Parathyroid adenoma (tissue), 2 donors: ENCODE measurements around the gene CSF3.

Experiments
- H2AFZ ChIP-seq: fragments of 300-600 bp; sonication (generic); one replicate; pipeline ENCODE4 v1.7.0; 2017; ENCODE audit warnings: antibody characterized with exemption, mild to moderate bottlenecking
- H3K27ac ChIP-seq: fragments of 300-600 bp; sonication (generic); one replicate; pipeline ENCODE4 v1.7.0; 2017
- H3K27me3 ChIP-seq: fragments of 300-600 bp; sonication (generic); one replicate; pipeline ENCODE4 v1.7.0; 2017; ENCODE audit warnings: low read length; ENCODE audit not compliant: control insufficient read depth, insufficient read depth
- H3K36me3 ChIP-seq: fragments of 300-600 bp; sonication (generic); one replicate; pipeline ENCODE4 v1.7.0; 2017; ENCODE audit warnings: low read length; ENCODE audit not compliant: control insufficient read depth, insufficient read depth
- H3K4me1 ChIP-seq: fragments of 300-600 bp; sonication (generic); one replicate; pipeline ENCODE4 v1.7.0; 2017; ENCODE audit warnings: control low read depth
- H3K4me2 ChIP-seq: fragments of 300-600 bp; sonication (generic); one replicate; pipeline ENCODE4 v1.7.0; 2017; ENCODE audit warnings: low read length
- H3K4me3 ChIP-seq: fragments of 300-600 bp; sonication (generic); one replicate; pipeline ENCODE4 v1.7.0; 2017; ENCODE audit warnings: low read depth, low read length
- H3K79me2 ChIP-seq: fragments of 300-600 bp; sonication (generic); one replicate; pipeline ENCODE4 v1.7.0; 2017; ENCODE audit warnings: control low read depth
- H3K9ac ChIP-seq: fragments of 300-600 bp; sonication (generic); one replicate; pipeline ENCODE4 v1.7.0; 2017; ENCODE audit warnings: mild to moderate bottlenecking
- H3K9me3 ChIP-seq: fragments of 300-600 bp; sonication (generic); one replicate; pipeline ENCODE4 v1.7.0; 2017; ENCODE audit warnings: low read length; ENCODE audit not compliant: control insufficient read depth
- TF ChIP-seq, protein P1 (sequence below): fragments of 300-600 bp; sonication (generic); IDR thresholded peaks from one replicate; pipeline ENCODE4 v1.7.0; 2017; ENCODE audit warnings: antibody characterized with exemption, mild to moderate bottlenecking
- donor health status: primary hyperparathyroidism.

Gene CSF3

DNA sequence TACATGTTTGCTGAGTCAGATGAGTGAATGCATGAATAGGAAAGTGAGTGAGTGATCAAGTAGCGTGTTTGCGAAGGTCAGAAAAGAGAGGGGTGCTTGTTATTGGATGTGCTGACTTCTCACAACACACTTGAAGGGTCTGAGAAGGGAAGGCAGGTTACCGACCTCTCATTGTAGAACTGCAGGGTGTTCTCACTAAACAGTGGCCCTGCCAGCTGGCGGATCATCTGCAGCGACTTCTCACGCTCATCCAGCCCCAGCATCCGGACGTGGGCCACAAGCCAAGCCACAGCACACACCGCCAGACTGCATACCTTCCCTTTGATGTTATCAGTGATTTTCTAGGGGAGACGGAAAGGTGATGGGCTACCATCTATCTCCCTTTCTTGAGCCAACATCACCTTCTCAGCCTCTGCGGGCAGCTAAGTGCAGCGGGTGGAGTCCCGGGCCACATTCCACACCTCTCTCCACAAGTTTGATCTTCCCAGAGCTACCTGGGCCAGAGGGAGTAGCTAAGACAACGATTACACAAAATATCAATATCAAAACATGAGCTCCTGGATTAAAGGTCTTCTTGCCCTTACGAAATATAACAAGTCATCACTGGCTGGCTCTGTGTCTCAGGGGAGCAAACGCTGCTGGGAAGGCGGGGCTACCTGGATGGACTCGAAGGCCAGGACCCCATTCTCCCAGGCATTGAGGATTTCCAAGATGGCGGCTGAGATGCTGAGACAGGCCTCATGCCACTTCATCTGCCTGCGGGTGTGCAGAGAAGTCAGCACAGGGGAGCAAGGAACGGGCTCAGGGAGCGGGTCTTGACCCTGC lies 11.0 kb downstream of the CSF3 start:
- Histone ChIP-seq H3K27me3 (no peaks in the 10 kb centered on the region), H3K4me3 (no peak overlapping the region), H3K36me3 (no peaks in the 10 kb centered on the region), H3K27ac (peak overlapping the region; percentile 88), H2AFZ (peak overlapping the region; percentile 25), H3K9ac (no peak overlapping the region), H3K4me2 (peak overlapping the region; percentile 37), H3K9me3 (no peaks in the 10 kb centered on the region), H3K79me2 (no peaks in the 10 kb centered on the region), H3K4me1 (peaks cover 17% of the 10 kb centered on the region)
- TF ChIP-seq, protein P1, sequence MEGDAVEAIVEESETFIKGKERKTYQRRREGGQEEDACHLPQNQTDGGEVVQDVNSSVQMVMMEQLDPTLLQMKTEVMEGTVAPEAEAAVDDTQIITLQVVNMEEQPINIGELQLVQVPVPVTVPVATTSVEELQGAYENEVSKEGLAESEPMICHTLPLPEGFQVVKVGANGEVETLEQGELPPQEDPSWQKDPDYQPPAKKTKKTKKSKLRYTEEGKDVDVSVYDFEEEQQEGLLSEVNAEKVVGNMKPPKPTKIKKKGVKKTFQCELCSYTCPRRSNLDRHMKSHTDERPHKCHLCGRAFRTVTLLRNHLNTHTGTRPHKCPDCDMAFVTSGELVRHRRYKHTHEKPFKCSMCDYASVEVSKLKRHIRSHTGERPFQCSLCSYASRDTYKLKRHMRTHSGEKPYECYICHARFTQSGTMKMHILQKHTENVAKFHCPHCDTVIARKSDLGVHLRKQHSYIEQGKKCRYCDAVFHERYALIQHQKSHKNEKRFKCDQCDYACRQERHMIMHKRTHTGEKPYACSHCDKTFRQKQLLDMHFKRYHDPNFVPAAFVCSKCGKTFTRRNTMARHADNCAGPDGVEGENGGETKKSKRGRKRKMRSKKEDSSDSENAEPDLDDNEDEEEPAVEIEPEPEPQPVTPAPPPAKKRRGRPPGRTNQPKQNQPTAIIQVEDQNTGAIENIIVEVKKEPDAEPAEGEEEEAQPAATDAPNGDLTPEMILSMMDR, result no peak

DNA sequence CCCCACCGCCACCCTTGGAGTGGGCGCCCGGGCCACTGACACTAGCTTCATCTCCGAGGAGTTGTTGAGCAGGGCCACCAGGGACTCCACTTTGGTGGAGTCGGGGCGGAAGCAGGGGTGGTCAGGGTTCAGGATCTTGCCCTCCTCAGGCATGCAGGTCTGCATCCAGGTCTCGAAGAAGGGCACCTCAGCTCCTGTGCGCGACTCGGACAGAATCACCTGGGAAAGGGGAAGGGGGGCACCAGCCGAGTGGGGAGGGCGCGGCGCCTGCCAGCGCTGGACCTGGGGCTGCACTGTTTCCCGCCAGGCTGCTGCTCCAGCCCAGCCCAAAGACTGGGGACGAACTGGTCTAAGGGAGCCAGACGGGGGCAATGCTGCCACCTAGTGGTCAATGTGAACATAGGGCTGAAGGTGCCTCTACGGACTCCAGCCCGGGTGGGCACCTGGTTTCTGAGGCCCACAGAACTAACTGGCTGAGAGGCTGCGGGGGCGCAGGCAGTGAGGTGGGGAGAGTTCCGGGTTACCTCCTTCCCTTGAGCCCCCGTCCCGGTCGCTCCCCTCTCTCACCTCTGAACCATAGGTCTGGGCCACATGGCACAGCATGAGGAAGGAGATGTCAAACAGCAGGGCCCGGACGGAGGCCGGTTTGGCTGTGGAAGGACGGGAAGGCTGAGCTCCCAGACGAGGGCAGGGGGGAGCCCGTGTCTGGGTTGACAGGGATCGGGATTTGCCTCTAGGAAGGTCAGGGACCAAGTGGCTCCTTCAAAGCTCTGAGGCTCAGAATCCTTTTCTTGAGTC lies 11.8 kb downstream of the CSF3 start:
- TF ChIP-seq, protein P1, result peak; percentile 96
- Histone ChIP-seq H2AFZ (peak overlapping the region; percentile 25), H3K4me2 (peak overlapping the region; percentile 25), H3K79me2 (no peaks in the 10 kb centered on the region), H3K4me1 (peaks cover 17% of the 10 kb centered on the region), H3K36me3 (no peaks in the 10 kb centered on the region), H3K27me3 (no peaks in the 10 kb centered on the region), H3K9ac (no peak overlapping the region), H3K9me3 (no peaks in the 10 kb centered on the region), H3K27ac (peak overlapping the region; percentile 88), H3K4me3 (no peak overlapping the region)

DNA sequence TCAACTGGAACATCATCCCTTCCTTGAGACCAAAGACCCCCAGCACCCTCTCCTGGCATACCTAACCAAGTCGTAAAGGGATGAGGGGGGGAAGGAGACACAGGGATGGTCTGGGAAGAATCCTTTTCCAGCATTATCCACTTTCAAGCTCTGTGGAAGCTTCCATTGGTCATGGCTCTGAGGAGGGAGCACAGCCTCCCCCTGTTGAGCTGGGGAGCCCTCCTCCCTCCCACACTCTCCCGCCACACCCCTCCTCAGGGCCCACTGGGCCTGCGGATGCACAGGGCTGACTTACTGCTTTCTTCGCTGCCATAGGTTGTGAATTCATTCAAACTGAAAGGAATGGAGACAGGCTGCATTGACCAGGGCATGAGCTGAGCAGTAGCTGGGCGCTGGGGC lies 12.4 kb downstream of the CSF3 start:
- H3K4me1 ChIP-seq, result peaks cover 17% of the 10 kb centered on the region
- H3K4me3 ChIP-seq, result no peak overlapping the region
- H3K9me3 ChIP-seq, result no peaks in the 10 kb centered on the region
- no peak overlapping the region for H3K9ac ChIP-seq
- no peak overlapping the region for H3K4me2 ChIP-seq
- H3K27ac ChIP-seq, result no peak overlapping the region
- H3K27me3 ChIP-seq, result no peaks in the 10 kb centered on the region
- H2AFZ ChIP-seq, result no peak overlapping the region
- TF ChIP-seq, protein P1, result no peak
- H3K79me2 ChIP-seq, result no peaks in the 10 kb centered on the region
- H3K36me3 ChIP-seq, result no peaks in the 10 kb centered on the region

DNA sequence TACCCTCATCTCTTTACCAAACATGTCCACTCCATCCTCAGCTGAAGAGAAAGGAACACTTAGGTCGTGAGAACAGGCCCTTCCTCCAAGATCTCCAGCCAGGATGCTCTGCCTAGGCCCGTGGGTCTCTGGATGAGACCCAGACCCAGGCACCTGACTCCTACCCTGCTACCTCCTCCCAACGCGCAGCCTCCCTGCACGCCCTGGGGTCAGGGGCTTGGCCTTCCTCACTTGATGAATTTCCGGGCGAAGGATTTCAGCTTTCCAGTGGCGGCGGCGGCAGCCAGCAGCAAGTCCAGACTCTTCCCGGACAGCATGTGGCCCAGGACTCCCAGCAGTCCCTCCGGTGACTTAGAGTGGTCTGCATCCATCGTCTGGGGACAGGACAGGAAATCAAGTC lies 13.4 kb downstream of the CSF3 start:
- Histone ChIP-seq H3K79me2 (peaks cover 4% of the 10 kb centered on the region), H2AFZ (no peak overlapping the region), H3K27ac (no peak overlapping the region), H3K4me3 (no peak overlapping the region), H3K27me3 (no peaks in the 10 kb centered on the region), H3K9me3 (no peaks in the 10 kb centered on the region), H3K4me1 (peaks cover 17% of the 10 kb centered on the region), H3K4me2 (no peak overlapping the region), H3K36me3 (no peaks in the 10 kb centered on the region), H3K9ac (no peak overlapping the region)
- TF ChIP-seq, protein P1, result no peak
